ENCODE measurements around the gene PTPN4.

PTPN4 gene

GRCh38 chr2:119760237-119760955 is 674 bp downstream of the PTPN4 start:
- in situ Hi-C loops (cut with MboI; ENCODE audit: low sequenced_read_pairs): no loop called here

- in situ Hi-C loops (cut with MboI; ENCODE audit: low sequenced_read_pairs): no loop called here
These were observed 1.2 kb downstream of the PTPN4 start for GRCh38 chr2:119760956-119761275.

- in situ Hi-C loops (cut with MboI; ENCODE audit: low sequenced_read_pairs): no loop called here
These were observed 5.1 kb downstream of the PTPN4 start for GRCh38 chr2:119764832-119765231.

GRCh38 chr2:119765433-119766002 is 5.8 kb downstream of the PTPN4 start:
- in situ Hi-C loops (cut with MboI; ENCODE audit: low sequenced_read_pairs): no loop called here

- in situ Hi-C loops (cut with MboI; ENCODE audit: low sequenced_read_pairs): no loop called here
These were observed 7.2 kb downstream of the PTPN4 start for GRCh38 chr2:119766944-119767343.

GRCh38 chr2:119768742-119769141 is 9.0 kb downstream of the PTPN4 start:
- in situ Hi-C loops (cut with MboI; ENCODE audit: low sequenced_read_pairs): no loop called here

- in situ Hi-C loops (cut with MboI; ENCODE audit: low sequenced_read_pairs): no loop called here
These were observed 9.9 kb downstream of the PTPN4 start for GRCh38 chr2:119769645-119770044.

- in situ Hi-C loops (cut with MboI; ENCODE audit: low sequenced_read_pairs): no loop called here
These were observed 11.6 kb downstream of the PTPN4 start for GRCh38 chr2:119771331-119771730.

- in situ Hi-C loops (cut with MboI; ENCODE audit: low sequenced_read_pairs): no loop called here
These were observed 12.4 kb downstream of the PTPN4 start for GRCh38 chr2:119772128-119772527.

GRCh38 chr2:119772767-119773166 is 13.0 kb downstream of the PTPN4 start:
- in situ Hi-C loops (cut with MboI; ENCODE audit: low sequenced_read_pairs): no loop called here

- in situ Hi-C loops (cut with MboI; ENCODE audit: low sequenced_read_pairs): no loop called here
These were observed 14.3 kb downstream of the PTPN4 start for GRCh38 chr2:119774026-119774425.

- in situ Hi-C loops (cut with MboI; ENCODE audit: low sequenced_read_pairs): no loop called here
These were observed 15.4 kb downstream of the PTPN4 start for GRCh38 chr2:119775102-119775501.

- in situ Hi-C loops (cut with MboI; ENCODE audit: low sequenced_read_pairs): no loop called here
These were observed 22.7 kb downstream of the PTPN4 start for GRCh38 chr2:119782308-119783027.

GRCh38 chr2:119784876-119785275 is 25.2 kb downstream of the PTPN4 start:
- in situ Hi-C loops (cut with MboI; ENCODE audit: low sequenced_read_pairs): no loop called here

- in situ Hi-C loops (cut with MboI; ENCODE audit: low sequenced_read_pairs): no loop called here
These were observed 26.6 kb downstream of the PTPN4 start for GRCh38 chr2:119786295-119786694.

- in situ Hi-C loops (cut with MboI; ENCODE audit: low sequenced_read_pairs): no loop called here
These were observed 29.0 kb downstream of the PTPN4 start for GRCh38 chr2:119788752-119789151.

GRCh38 chr2:119790466-119790865 is 30.7 kb downstream of the PTPN4 start:
- in situ Hi-C loops (cut with MboI; ENCODE audit: low sequenced_read_pairs): no loop called here

GRCh38 chr2:119792907-119793312 is 33.2 kb downstream of the PTPN4 start:
- in situ Hi-C loops (cut with MboI; ENCODE audit: low sequenced_read_pairs): no loop called here

- in situ Hi-C loops (cut with MboI; ENCODE audit: low sequenced_read_pairs): no loop called here
These were observed 34.5 kb downstream of the PTPN4 start for GRCh38 chr2:119794237-119794636.

GRCh38 chr2:119795309-119796303 is 35.9 kb downstream of the PTPN4 start:
- in situ Hi-C loops (cut with MboI; ENCODE audit: low sequenced_read_pairs): no loop called here

- in situ Hi-C loops (cut with MboI; ENCODE audit: low sequenced_read_pairs): no loop called here
These were observed 40.7 kb downstream of the PTPN4 start for GRCh38 chr2:119800376-119800902.

Data from hTERT RPE-1 (cell line).